AG09319 (cell line): ENCODE results near the gene TACC3.

ENCODE experiments used
- DNase-seq: peaks from one replicate; pipeline ENCODE4 v3.0.0-alpha.2; 2010; ENCODE audit warnings: low read depth; ENCODE audit errors: extremely low read depth
- CTCF ChIP-seq: IDR thresholded peaks from 2 replicates; pipeline ENCODE4 v1.5.1; 2011; ENCODE audit warnings: low read depth, mild to moderate bottlenecking, inconsistent platforms, low read length, moderate library complexity

TACC3 gene

DNA sequence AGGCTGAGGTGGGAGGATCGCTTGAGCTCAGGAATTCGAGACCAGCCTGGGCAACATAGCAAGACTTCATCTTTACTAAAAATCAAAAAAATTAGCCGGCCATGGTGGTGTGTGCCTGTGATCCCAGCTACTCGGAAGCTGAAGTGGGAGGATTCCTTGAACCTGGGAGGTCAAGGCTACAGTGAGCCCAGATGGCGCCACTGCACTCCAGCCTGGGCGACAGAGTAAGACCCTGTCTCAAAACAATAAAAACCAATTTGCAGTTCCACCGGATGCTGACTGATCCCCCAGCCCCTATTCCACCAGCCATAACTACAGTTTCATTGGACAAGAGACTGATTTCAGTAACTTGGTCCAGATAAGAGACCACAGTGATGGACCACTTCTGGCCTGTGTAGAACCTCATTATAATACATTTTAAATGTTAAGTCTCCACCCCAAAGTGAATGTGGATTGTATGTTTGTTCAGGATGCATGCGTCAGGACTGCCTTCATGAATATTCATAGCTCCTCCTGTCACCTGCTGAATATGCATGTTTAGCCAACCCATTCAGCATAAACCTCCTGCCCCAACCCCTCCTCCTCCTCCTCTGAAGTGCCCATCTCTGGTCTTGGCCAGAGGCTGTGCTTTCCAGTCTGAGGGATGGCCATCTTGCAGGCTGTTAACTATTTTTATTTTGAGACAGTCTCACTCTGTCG, 6.9 kb upstream of the TACC3 start:
- no peak for TF ChIP-seq CTCF
- DNase-seq, result no peak

DNA sequence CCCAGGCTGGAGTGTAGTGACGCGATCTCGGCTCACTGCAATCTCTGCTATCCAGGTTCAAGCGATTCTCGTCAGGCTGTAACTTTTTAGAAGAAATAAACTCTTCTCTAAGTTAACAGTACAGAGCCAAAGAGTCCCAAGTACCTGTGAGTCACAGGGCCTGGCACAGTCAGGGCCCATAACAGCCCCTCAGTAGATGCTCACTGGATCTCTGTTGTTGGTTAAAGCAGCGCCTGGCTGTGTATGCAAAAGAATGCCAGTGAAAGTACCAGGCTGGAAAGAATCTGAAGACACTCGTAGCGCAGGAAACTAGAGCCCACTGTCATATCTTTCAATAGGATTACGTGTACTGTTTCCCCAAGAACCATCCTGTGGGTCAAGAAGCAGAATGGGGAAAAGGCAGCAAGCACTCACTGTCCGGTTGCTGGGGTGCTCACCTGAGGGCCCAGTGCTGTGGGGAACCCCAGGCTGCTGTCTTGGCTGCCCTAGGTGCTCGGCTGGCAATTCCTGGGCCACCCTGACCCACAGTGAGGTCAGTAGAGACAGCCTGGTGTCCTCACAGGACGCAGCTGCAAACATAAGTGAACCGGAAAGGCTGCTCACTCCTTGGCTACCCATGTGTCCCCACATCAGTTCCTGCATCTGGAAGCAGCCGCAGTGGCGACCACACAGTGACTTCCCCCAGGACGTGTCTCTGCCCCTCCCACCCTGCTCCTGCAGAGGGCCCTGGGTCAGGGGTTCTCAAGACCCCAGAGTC, 6.1 kb upstream of the TACC3 start:
- TF ChIP-seq CTCF, result no peak

DNA sequence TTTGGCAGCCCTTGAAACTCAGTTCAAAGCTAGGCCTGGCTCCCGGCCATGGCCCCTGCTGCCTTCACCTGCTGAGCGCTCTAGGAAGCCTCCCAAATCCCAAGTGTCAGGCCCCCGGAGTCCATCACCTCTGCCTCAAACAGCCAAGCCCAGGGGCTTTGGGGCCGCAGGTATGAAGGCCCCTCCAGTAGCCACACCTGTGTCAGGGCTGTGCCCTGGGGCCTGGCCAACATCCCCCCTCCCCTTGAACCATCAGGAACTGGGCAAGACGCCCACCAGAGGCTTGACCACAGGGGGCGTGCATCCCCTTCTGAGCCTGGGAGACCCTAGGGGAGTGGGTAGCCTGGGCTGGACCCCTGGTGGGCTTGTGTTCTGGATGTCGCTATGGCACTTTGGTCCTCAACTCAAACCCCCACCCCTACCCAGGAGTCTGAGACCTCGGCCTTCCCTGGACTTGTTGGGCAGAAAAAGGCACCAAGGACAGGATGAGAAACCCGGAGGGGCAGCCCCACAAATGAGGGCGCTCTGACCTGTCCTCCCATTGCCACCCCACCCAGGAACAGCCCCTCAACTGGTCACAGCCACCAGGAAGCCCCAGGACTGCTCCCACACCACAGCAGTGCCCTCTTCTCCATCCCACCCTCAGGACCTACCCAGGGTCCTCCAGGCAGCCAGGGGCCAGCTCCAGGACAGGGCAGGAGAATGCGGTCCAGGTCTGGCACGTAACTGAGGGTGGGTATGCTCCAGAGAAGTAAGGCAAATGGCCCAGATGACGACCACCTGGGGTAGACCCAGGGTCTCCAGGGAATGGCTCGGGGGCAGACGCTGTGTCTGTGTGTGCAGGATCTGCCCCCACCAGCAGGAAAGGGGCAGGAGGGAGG, 5.0 kb upstream of the TACC3 start:
- TF ChIP-seq CTCF, result no peak
- DNase-seq, result no peak

More for the DNA sequence above, 6.1 kb upstream of the TACC3 start:
- no peak for DNase-seq

- DNase-seq, result no peak
- TF ChIP-seq CTCF, result no peak
Measured at GRCh38 chr4:1717129-1718094, 3.9 kb upstream of the TACC3 start.

DNA sequence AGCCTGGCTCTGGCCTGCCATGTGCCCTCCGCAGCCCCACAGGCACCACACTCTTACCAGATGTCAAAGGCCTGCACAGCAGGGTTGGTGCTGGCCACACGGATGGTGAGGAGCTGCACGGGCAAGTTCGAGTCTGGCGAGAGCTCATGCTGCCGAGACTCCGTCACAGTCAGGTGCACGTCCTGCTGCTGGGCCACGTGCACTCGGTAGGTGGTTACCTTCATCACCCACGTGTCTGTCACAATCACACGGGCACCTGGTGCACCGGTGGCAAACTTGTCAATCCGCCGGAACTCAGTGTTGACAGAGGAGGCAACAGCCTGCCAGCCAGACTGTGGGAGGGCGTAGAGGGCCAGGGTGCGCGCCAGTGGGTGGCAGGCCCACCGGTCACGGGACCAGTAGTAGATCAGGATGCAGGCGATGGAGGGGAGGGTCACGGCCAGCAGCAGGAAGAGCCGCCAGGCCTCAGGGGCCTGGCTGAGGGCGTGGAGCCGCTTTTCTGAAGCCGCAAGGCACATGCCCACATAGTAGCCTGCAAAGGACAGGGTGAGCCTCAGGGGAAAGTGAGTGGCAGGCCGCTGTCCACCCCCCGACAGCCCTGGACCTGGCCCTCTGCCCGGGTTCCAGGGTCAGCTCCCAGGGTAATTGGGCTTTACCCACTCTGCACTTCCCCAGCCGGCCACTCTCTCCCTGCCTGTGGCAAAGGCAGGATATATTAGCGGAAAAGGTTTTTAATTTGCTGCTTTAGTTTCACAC, 3.0 kb upstream of the TACC3 start:
- TF ChIP-seq CTCF, result no peak
- DNase-seq, result no peak
